GM18861 (cell line): Measurements from ENCODE around the gene ABT1.

Experiments
- ATAC-seq: cut with Tn5 transposase; IDR thresholded peaks from one replicate; pipeline ENCODE4 v1.9.1; 2021; ENCODE audit not compliant: unreplicated experiment

Gene ABT1

GRCh38 chr6:26602262-26602661, 5.5 kb downstream of the ABT1 start:
- no peak for ATAC-seq

- ATAC-seq = no peak
Measured at GRCh38 chr6:26604026-26604425, 7.3 kb downstream of the ABT1 start.

GRCh38 chr6:26604797-26605196, 8.0 kb downstream of the ABT1 start:
- no peak for ATAC-seq

DNA sequence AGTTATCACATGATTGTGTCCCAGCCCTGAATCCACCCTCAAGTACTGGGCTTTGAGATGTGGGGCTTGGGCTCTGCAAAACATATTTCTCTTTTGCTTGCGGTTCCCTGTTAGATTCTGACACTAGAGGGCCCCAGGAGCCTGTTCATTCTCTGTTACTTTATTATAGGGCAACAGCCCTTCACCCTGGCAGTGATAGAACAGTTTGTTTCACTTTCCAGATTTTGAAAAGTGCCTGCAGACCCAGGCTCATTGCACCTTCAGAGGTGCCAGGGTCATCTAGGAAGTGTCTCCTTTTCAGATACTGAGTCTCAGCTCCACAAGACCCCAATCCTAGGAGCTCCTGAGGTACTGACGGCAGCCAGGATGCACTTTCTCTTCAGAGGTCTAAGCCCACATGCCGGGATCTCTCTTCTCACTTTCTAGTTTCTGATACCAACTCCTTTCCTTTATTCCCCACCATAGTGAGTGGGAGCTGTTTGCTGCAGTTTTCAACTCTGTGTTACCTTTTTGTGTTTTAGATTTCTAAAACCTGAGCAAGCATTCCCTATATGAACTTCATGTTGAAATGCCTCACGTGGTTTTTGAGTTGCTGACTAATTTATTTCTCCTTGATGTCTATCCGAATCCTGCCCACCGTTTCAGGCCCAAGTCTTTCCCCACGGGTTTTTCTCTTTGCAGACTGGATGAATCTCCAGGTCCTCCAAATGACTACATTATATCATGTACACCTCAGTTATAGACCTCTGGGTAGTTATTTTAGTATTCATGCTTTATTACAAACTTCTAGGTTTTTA, 10.9 kb downstream of the ABT1 start:
- ATAC-seq = peak; percentile 70

DNA sequence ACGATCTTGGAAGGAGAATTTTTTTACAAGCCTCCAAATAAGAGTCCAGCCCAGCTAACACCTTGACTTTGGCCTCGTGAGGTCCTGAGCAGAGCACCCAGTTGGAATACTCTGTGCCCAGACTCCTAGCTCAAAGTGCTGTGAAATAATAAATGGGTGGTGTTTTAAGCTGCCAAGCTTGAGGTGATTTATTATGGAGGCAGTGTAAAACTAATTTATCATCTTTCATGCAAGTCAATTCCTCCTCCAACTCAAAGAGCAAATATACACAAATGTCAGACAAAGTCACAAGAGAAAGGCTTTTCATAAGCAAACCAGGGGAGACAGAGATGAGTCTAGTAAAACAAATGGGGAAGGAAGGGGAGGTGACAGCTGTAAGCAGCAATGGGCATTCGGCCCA, 12.7 kb downstream of the ABT1 start:
- no peak for ATAC-seq

- no peak for ATAC-seq
Measured at GRCh38 chr6:26611599-26611998, 14.8 kb downstream of the ABT1 start.

GRCh38 chr6:26613201-26613600, 16.4 kb downstream of the ABT1 start:
- ATAC-seq = no peak

DNA sequence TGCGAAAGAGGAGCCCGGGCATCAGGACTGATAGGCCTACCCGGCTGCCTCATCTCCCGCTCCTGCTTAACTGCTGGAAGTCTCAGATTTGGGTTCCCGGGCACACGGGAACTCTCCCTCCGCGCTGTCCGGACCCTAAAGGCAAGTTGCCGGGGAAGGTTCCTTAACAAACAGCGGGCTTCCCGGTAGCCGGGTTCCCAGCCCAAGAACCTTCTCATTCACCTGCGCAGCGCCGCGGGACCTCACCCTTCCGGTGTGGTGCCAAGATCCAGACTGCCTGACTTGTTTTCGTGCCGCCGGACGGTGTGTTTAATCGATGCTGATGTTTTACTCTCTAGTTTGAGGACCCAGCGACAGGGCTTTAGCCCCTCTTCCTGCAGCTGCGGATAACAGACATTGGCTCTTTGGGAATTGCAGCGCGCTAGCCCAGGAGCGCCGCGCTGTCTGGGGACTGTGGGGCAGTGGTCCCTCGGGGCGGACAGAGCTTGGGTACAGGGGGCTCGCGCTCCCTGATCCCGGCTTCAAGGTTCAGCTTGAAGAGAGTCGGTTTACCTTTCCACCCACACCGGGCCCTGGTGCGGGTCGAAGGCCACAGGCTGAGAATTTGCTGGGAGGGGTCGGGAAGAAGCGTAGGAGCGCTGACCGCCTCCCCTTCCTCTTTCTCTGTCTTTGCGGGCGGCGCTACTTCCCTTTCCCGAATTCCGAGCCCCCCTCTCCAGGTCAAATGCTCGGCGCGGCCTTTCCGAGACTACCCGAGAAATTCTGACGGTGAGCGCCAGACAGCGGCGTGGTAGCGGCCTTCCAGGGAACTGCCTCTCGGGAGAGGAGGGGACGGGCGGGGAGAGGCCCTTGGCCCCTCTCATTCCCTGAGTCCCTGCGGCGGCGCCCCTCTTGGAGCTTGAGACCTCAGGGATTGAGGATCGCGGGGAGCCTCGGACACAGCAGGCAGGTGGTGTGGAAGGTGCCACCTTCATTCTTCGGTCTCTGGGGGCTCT, 17.2 kb downstream of the ABT1 start:
- ATAC-seq = no peak

- ATAC-seq = no peak
Measured at GRCh38 chr6:26623339-26623859, 26.6 kb downstream of the ABT1 start.

GRCh38 chr6:26624557-26624956, 27.8 kb downstream of the ABT1 start:
- ATAC-seq = no peak

DNA sequence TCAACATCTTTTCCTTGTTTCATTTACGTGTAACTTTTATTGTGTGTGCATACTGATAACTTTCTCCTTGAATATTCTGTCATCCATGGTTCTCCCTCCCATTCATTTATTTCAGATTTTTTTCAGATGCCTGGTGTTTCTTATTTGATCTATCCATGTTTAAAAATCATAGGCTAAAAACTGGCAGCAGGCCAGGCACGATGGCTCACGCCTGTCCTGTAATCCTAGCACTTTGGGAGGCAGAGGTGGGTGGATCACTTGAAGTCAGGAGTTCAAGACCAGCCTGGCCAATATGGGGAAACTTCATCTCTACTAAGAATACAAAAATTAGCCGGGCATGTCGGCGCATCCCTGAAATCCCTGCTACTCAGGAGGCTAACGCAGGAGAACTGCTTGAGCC, 31.1 kb downstream of the ABT1 start:
- ATAC-seq = no peak

- no peak for ATAC-seq
Measured at GRCh38 chr6:26629359-26629758, 32.6 kb downstream of the ABT1 start.

- ATAC-seq = no peak
Measured at GRCh38 chr6:26640806-26641205, 44.1 kb downstream of the ABT1 start.

GRCh38 chr6:26646074-26646473, 49.3 kb downstream of the ABT1 start:
- ATAC-seq = no peak
